ENCODE results near the gene XRCC6. TPM values are rescaled to one million over a fixed set of nuclear protein-coding genes. Genes with fewer than 3 reads are reported as not detected.
A peak's percentile ranks its signal among the peaks of the same experiment; 100 is the strongest.
"Not testable (repeated sequence)": the region's sequence is repeated elsewhere in the genome, so short reads cannot be mapped to it uniquely, and the experiment has no call there.

XRCC6 gene
- total RNA-seq, 1 donor from 2014 or later: 400 TPM

DNA sequence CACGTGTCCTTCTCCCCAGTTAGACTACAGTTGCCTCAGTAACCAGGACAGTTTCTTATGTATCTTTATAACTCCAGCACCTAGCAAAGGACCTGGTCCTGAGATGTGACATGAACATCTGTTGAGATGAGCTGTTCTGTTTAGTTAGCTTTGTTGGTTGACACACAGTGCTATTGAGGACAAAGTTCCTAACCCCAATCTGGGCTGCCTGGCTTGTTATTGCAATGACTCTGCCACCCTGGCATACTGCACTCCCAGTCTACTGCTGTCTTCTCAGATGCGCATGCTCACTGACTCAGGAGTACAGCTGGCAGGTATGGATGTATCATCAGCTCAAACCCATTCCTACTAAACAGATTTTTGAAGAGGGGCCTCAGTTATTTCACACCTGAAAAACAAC lies 7.6 kb upstream of the XRCC6 start:
- Mint-ChIP-seq H3K4me1 (peaks cover 8% of the 10 kb centered on the region), H3K4me3 (no peak overlapping the region), H3K27me3 (no peaks in the 10 kb centered on the region), H3K9me3 (no peaks in the 10 kb centered on the region), H3K27ac (no peak overlapping the region), H3K36me3 (ENCODE audit: low read depth) (peaks cover 40% of the 10 kb centered on the region)
- no peak for DNase-seq
- intact Hi-C loops (cut with micrococcal nuclease): no loop called here

DNA sequence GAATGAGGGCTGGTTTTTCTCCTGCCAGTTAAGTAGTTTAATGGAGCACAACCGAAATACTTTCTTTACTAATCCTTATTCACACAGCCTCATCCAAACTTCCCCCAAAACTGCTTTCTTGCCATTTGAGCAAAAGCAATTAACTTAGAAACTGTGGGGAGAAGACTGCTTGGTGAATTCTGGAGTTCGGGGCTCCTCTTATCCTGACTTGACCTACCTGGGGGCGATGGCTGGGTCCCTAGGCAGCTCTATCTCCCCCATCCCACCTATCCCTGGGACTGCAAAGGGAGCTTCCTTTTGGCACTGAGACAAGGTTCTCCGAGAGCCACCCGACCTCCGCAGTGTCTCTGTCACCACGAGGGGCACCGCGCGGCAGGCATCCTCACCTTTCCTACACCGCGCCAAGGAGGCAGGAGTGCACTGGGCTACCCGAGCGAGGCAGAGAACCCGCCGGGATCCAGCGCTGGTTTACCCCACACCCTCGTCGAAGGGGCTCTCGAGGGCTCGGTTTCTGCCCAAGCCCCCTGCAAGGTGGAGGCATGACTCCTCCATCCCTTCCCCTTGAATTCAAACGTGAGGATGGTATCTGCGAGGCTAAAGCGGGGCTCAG lies 1.0 kb upstream of the XRCC6 start:
- H3K27me3 Mint-ChIP-seq: no peaks in the 10 kb centered on the region
- peak overlapping the region; percentile 99 for H3K27ac Mint-ChIP-seq
- intact Hi-C loops (cut with micrococcal nuclease): loop anchor here (2.0 to 5.0 kb wide), 2 partner anchors 162 to 333 kb away; partner anchors contain the start of gene RANGAP1
- H3K4me3 Mint-ChIP-seq: peak overlapping the region; percentile 99
- peaks cover 35% of the 10 kb centered on the region for H3K4me1 Mint-ChIP-seq
- peaks cover 44% of the 10 kb centered on the region for H3K36me3 Mint-ChIP-seq (ENCODE audit: low read depth)
- peak; percentile 83 for DNase-seq
- H3K9me3 Mint-ChIP-seq: no peaks in the 10 kb centered on the region

DNA sequence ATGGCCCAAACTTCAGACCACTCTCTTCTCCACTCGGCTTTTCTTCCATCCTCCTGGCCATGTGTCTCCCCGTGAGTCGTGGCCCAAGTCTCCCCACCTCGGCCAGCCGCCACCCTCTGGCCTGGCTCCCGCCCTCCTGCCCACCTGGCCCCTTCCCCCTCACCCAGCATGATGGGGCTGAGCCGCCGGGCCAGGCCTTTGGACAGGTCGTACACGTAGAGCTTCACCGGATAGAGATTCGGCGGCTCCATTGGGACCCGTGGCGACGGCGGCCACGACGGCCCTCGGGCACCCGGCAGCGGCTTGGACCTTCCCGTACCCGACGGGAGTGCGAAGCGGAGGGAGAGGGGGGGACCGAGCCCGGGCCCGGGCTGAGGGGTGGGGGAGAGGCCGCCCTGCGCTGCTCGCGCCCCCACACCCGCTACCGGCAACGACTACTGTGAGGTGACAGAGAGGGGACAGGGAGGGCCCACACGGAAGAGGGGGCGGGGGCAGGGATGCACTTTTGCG lies 451 bp upstream of the XRCC6 start, which contains the start of gene DESI1:
Gene DESI1, minus strand, starts transcription at position 455 of the 510 bp plus-strand sequence. Its CDS starts 204 bp downstream, at position 251.
- intact Hi-C loops (cut with micrococcal nuclease): loop anchor here (1.0 to 5.0 kb wide), 8 partner anchors 16 to 334 kb away; partner anchors contain the start of genes POLR3H and RANGAP1
- Mint-ChIP-seq H3K4me3 (peak within 1 kb of the TSS; percentile 99), H3K27ac (peak within 1 kb of the TSS; percentile 99), H3K4me1 (peaks cover 35% of the 10 kb centered on the region), H3K36me3 (ENCODE audit: low read depth) (peaks cover 46% of the 10 kb centered on the region), H3K9me3 (no peaks in the 10 kb centered on the region), H3K27me3 (no peaks in the 10 kb centered on the region)
- DNase-seq: no peak

DNA sequence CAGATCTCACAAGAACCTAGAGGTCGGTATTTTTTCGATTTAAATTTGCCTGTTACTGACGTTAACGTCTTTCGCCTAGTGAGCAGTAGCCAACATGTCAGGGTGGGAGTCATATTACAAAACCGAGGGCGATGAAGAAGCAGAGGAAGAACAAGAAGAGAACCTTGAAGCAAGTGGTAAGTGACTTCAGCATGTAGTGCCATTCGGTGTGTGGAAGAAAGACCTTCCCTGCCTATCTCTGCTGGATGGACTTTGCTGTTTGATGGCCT lies 750 bp downstream of the XRCC6 start:
- DNase-seq: no peak
- H3K4me3 Mint-ChIP-seq: peak overlapping the region; percentile 99
- H3K4me1 Mint-ChIP-seq: peaks cover 33% of the 10 kb centered on the region
- H3K27ac Mint-ChIP-seq: peak overlapping the region; percentile 99
- H3K36me3 Mint-ChIP-seq (ENCODE audit: low read depth): peaks cover 45% of the 10 kb centered on the region
- no peaks in the 10 kb centered on the region for H3K27me3 Mint-ChIP-seq
- no peaks in the 10 kb centered on the region for H3K9me3 Mint-ChIP-seq
- intact Hi-C loops (cut with micrococcal nuclease): loop anchor here (1.0 to 5.0 kb wide), 8 partner anchors 18 to 335 kb away; partner anchors contain the start of genes POLR3H and RANGAP1

DNA sequence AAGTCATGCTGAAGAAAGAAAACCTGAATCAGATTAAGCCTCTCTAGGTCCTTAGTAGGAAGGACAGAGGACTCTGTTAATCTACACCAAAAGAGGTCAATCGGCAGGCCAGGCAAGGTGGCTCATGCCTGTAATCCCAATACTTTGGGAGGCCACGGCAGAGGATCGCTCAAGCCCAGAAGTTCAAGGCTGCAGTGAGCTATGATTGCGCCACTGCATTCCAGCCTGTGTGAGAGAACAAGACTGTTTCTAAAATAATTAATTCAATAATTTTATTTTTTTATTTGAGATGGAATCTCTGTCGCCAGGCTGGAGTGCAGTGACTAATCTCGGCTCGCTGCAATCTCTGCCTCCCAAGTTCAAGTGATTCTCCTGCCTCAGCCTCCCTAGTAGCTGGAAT lies 4.5 kb downstream of the XRCC6 start:
- DNase-seq: no peak
- intact Hi-C loops (cut with micrococcal nuclease): no loop called here
- Mint-ChIP-seq H3K4me1 (peaks cover 23% of the 10 kb centered on the region), H3K27me3 (no peaks in the 10 kb centered on the region), H3K4me3 (no peak overlapping the region), H3K27ac (no peak overlapping the region), H3K36me3 (ENCODE audit: low read depth) (peaks cover 59% of the 10 kb centered on the region), H3K9me3 (no peaks in the 10 kb centered on the region)

DNA sequence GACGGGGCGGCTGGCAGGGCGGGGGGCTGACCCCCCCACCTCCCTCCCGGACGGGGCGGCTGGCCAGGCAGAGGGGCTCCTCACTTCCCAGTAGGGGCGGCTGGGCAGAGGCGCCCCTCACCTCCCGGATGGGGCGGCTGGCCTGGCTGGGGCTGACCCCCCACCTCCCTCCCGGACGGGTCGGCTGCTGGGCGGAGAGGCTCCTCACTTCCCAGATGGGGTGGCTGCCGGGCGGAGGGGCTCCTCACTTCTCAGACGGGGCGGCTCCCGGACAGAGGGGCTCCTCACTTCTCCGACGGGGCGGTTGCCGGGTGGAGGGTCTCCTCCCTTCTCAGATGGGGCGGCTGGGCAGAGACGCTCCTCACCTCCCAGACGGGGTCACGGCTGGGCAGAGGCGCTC lies 10.0 kb downstream of the XRCC6 start:
- H3K27me3 Mint-ChIP-seq; H3K9me3 Mint-ChIP-seq; intact Hi-C loops (cut with micrococcal nuclease); H3K27ac Mint-ChIP-seq; DNase-seq; H3K4me3 Mint-ChIP-seq: not testable (repeated sequence)
- Mint-ChIP-seq H3K36me3 (ENCODE audit: low read depth) (peaks cover 61% of the 10 kb centered on the region), H3K4me1 (peaks cover 12% of the 10 kb centered on the region)

DNA sequence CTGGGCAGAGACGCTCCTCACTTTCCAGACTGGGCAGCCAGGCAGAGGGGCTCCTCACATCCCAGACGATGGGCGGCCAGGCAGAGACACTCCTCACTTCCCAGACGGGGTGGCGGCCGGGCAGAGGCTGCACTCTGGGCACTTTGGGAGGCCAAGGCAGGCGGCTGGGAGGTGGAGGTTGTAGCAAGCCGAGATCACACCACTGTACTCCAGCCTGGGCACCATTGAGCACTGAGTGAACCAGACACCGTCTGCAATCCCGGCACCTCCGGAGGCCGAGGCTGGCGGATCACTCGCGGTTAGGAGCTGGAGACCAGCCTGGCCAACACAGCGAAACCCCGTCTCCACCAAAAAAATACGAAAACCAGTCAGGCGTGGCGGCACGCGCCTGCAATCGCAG lies 10.5 kb downstream of the XRCC6 start:
- peaks cover 65% of the 10 kb centered on the region for H3K36me3 Mint-ChIP-seq (ENCODE audit: low read depth)
- H3K4me1 Mint-ChIP-seq: peaks cover 14% of the 10 kb centered on the region
- H3K27me3 Mint-ChIP-seq; H3K27ac Mint-ChIP-seq; H3K4me3 Mint-ChIP-seq; intact Hi-C loops (cut with micrococcal nuclease); DNase-seq; H3K9me3 Mint-ChIP-seq: not testable (repeated sequence)

DNA sequence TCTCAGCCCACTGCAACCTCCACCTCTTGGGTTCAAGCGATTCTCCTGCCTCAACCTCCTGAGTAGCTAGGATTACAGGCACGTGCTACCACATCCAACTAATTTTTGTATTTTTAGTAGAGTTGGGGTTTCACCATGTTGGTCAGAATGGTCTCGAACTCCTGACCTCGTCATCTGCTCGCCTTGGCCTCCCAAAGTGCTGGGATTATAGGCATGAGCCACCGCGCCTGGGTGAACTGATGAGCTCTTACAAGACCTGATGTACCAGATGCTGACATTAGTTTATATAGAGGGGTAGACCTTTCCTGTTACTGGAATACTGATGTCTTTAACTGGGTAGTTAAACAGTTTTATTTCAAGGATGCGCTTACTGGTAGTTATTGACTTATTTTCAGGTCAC lies 13.5 kb downstream of the XRCC6 start:
- not testable (repeated sequence) for DNase-seq, H3K9me3 Mint-ChIP-seq

DNA sequence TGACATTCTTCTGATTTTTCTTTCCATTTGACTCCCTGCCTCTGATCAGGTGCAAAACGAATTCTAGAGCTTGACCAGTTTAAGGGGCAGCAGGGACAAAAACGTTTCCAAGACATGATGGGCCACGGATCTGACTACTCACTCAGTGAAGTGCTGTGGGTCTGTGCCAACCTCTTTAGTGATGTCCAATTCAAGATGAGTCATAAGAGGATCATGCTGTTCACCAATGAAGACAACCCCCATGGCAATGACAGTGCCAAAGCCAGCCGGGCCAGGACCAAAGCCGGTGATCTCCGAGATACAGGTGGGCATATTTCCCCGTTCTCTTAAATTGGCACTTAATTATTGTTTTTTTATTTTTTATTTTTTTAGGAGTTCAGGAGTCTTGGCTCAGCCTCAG lies 15.4 kb downstream of the XRCC6 start:
- Mint-ChIP-seq H3K4me1 (peaks cover 7% of the 10 kb centered on the region), H3K27ac (no peak overlapping the region), H3K4me3 (no peak overlapping the region), H3K27me3 (no peaks in the 10 kb centered on the region), H3K36me3 (ENCODE audit: low read depth) (peaks cover 60% of the 10 kb centered on the region), H3K9me3 (no peaks in the 10 kb centered on the region)
- intact Hi-C loops (cut with micrococcal nuclease): no loop called here
- DNase-seq: no peak

More for the DNA sequence above, 13.5 kb downstream of the XRCC6 start:
- H3K36me3 Mint-ChIP-seq (ENCODE audit: low read depth): peaks cover 56% of the 10 kb centered on the region
- intact Hi-C loops (cut with micrococcal nuclease); H3K4me3 Mint-ChIP-seq; H3K4me1 Mint-ChIP-seq; H3K27me3 Mint-ChIP-seq; H3K27ac Mint-ChIP-seq: not testable (repeated sequence)

DNA sequence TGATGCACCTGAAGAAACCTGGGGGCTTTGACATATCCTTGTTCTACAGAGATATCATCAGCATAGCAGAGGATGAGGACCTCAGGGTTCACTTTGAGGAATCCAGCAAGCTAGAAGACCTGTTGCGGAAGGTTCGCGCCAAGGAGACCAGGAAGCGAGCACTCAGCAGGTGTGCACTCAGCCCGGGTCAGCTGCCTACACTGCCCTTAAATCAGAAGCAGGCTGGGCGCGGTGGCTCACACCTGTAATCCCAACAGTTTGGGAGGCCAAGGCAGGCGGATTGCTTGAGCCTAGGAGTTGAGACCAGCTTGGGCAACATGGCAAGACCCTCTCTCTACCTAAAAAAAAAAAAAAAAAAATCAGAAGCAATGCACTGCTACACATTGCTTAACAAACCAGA lies 16.5 kb downstream of the XRCC6 start:
- H3K27ac Mint-ChIP-seq; DNase-seq; H3K4me1 Mint-ChIP-seq; H3K9me3 Mint-ChIP-seq; H3K27me3 Mint-ChIP-seq; H3K4me3 Mint-ChIP-seq; intact Hi-C loops (cut with micrococcal nuclease): not testable (repeated sequence)
- peaks cover 62% of the 10 kb centered on the region for H3K36me3 Mint-ChIP-seq (ENCODE audit: low read depth)

DNA sequence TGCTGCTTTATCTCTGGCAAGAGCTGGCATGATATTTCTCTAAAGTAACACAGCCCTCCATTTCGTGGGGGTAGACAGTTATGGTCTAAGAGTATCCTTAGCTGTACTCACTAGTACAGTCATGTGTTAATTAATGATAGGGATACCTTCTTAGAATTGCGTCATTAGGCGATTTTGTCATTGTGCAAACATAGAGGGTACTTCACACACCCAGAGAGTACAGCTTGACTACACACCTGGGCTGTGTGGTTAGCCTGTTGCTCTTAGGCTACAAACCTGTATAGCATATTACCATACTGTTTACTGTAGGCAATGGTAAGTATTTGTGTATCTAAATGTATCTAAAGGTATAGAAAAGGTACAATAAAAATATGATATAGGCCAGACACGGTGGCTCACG lies 17.0 kb downstream of the XRCC6 start:
- H3K36me3 Mint-ChIP-seq (ENCODE audit: low read depth): peaks cover 66% of the 10 kb centered on the region
- intact Hi-C loops (cut with micrococcal nuclease): no loop called here
- no peaks in the 10 kb centered on the region for H3K27me3 Mint-ChIP-seq
- H3K4me3 Mint-ChIP-seq: no peak overlapping the region
- H3K27ac Mint-ChIP-seq: no peak overlapping the region
- no peaks in the 10 kb centered on the region for H3K9me3 Mint-ChIP-seq
- no peak for DNase-seq
- H3K4me1 Mint-ChIP-seq: peaks cover 9% of the 10 kb centered on the region

DNA sequence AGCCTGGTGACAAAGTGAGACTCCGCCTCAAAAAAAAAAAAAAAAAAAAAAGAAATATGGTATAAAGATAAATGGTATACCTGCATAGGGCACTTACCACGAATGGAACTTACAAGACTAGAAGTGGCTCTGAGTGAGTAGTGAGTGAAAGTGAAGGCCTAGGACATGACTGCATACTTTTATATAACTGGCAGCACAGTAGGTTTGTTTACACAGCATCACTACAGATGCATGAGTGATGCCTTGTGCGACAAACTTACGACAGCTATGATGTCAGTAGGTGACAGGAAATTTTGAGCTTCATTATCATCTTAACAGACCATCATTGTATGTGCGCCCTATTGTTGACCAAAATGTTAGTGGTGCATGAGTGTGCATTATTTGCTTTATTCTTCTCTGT lies 17.7 kb downstream of the XRCC6 start:
- no peaks in the 10 kb centered on the region for H3K9me3 Mint-ChIP-seq
- no peaks in the 10 kb centered on the region for H3K27me3 Mint-ChIP-seq
- no peak overlapping the region for H3K27ac Mint-ChIP-seq
- DNase-seq: no peak
- intact Hi-C loops (cut with micrococcal nuclease): no loop called here
- H3K4me1 Mint-ChIP-seq: peaks cover 6% of the 10 kb centered on the region
- peaks cover 64% of the 10 kb centered on the region for H3K36me3 Mint-ChIP-seq (ENCODE audit: low read depth)
- no peak overlapping the region for H3K4me3 Mint-ChIP-seq

DNA sequence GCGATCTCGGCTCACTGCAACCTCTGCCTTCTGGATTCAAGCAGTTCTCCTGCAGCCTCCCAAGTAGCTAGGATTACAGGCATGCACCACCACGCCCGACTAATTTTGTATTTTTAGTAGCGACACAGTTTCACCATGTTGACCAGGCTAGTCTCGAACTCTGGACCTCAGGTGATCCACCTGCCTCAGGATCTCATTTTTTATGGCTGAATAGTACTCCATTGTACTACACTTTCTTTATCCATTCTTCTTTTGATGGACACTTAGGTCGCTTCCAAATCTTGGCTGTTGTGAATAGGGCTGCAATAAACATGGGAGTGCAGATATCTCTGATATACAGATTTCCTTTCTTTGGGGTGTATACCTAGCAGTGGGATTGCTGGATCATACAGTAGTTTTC lies 20.8 kb downstream of the XRCC6 start:
- intact Hi-C loops (cut with micrococcal nuclease): no loop called here

DNA sequence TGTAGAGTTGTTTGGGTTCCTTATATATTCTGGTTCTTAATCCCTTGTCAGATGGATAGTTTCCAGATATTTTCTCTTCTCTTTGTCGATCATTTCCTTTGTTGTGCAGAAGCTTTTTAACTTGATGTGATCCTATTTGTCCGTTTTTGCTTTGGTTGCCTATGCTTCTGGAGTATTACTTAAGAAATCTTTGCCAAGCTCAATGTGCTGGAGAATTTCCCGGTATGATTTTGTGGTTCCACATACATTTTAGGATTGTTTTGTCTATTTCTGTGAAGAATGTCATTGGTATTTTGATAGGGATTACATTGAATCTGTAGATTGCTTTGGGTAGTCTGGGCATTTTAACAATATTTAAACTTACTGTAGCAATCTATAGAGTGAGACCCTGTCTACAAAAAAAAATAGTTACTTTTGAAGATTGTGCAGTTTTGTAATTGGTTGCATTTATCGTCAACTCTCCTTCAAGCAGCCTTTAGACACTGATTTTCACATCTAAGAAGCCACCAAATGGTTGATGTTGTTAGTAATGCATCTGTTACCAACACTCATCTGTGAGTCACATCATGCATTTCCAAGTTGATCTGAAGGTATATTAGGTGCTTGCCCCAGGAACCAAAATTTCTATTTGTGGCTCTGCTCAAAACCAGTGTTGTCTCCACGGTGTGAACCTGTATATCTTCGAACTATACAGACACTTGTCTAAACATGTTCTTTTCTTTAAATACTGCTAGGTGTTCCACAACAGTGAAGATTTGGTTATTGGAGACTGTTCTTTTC lies 21.4 kb downstream of the XRCC6 start:
- no peak for DNase-seq
- Mint-ChIP-seq H3K27ac (no peak overlapping the region), H3K4me1 (peaks cover 5% of the 10 kb centered on the region), H3K36me3 (ENCODE audit: low read depth) (peaks cover 49% of the 10 kb centered on the region), H3K27me3 (no peaks in the 10 kb centered on the region), H3K4me3 (no peak overlapping the region), H3K9me3 (no peaks in the 10 kb centered on the region)
- intact Hi-C loops (cut with micrococcal nuclease): no loop called here

More for the DNA sequence above, 20.8 kb downstream of the XRCC6 start:
- Mint-ChIP-seq H3K4me1 (peaks cover 4% of the 10 kb centered on the region), H3K27me3 (no peaks in the 10 kb centered on the region), H3K36me3 (ENCODE audit: low read depth) (peaks cover 49% of the 10 kb centered on the region), H3K9me3 (no peaks in the 10 kb centered on the region), H3K27ac (no peak overlapping the region), H3K4me3 (no peak overlapping the region)
- no peak for DNase-seq

Data from activated CD4-positive, alpha-beta T cell treated with anti-CD3 and anti-CD28 coated beads, Interleukin-2, amount 10 ng/mL, durations not matched to agents 24 days and 14 days (primary cell).